Tibial nerve (tissue), 4 donors: ENCODE data around the gene L1CAM. TPM values are rescaled to one million over a fixed set of nuclear protein-coding genes. Genes with fewer than 3 reads are reported as not detected.
"Not testable (repeated sequence)": the region's sequence is repeated elsewhere in the genome, so short reads cannot be mapped to it uniquely, and the experiment has no call there.

Experiments used
- DNase-seq, 2 donors: peaks; one replicate each; pipeline ENCODE4 v3.0.0-alpha.2; 2019; ENCODE audit warnings: low spot score in 2 of 2
- H3K27ac ChIP-seq, 4 donors: fragments of 200-600 bp; sonication (generic) in 3 of 4; one replicate each; pipeline ENCODE4 v1.5.1; 2017 to 2019; ENCODE audit warnings: mild to moderate bottlenecking in 1 of 4
- H3K27me3 ChIP-seq, 2 donors: fragments of 200-600 bp; sonication (generic) in 1 of 2; one replicate each; pipeline versions ENCODE4 v1.5.1 to v1.6.0; 2017 to 2019
- H3K36me3 ChIP-seq, 3 donors: fragments of 200-600 bp; sonication (generic); one replicate each; pipeline ENCODE4 v1.5.1; 2018 to 2019
- H3K4me1 ChIP-seq, 4 donors: fragments of 200-600 bp; sonication (generic) in 3 of 4; one replicate each; pipeline ENCODE4 v1.5.1; 2017 to 2019
- H3K4me3 ChIP-seq, 4 donors: fragments of 200-600 bp; sonication (generic) in 3 of 4; one replicate each; pipeline ENCODE4 v1.5.1; 2017 to 2019; ENCODE audit warnings: mild to moderate bottlenecking in 1 of 4, moderate library complexity in 1 of 4
- H3K9me3 ChIP-seq, 4 donors: fragments of 200-600 bp; sonication (generic) in 3 of 4; one replicate each; pipeline ENCODE4 v1.5.1; 2017 to 2019
- EP300 ChIP-seq, 2 donors: sonication (generic); formaldehyde crosslinking; IDR thresholded peaks; one replicate each; pipeline ENCODE4 v1.6.1; 2017; ENCODE audit warnings: antibody characterized with exemption in 2 of 2, mild to moderate bottlenecking in 1 of 2
- POLR2A ChIP-seq, 2 donors: fragments of 450-650 bp; IDR thresholded peaks; one replicate each; pipeline ENCODE4 v1.6.1; 2017; ENCODE audit warnings: antibody characterized with exemption in 2 of 2, mild to moderate bottlenecking in 2 of 2, moderate library complexity in 2 of 2
- WGBS, 2 donors: methylation state at CpG; one replicate each; pipeline ENCODE4 v1.1.5; 2018; 5-methylcytosine and 5-hydroxymethylcytosine counted together
- total RNA-seq, 4 donors: library from RNA; depleted of rRNA; stranded (reverse); fragments of >200 nt; gene quantifications; one replicate each; pipeline ENCODE4 v1.1.0, GENCODE V29; 2016
- TF ChIP-seq, protein P1 (sequence below), 5 experiments: fragments of 200-600 bp in 3 of 5; fragments of 450-650 bp in 2 of 5; sonication (generic) in 3 of 5; IDR thresholded peaks; one replicate each; pipeline ENCODE4 v1.5.1; 2016 to 2019; ENCODE audit warnings: antibody characterized with exemption in 5 of 5, mild to moderate bottlenecking in 3 of 5, moderate library complexity in 2 of 5

Gene L1CAM
- total RNA-seq, 4 donors from 2014 or later = 23.7 to 53.7 (median 46.3) TPM

DNA sequence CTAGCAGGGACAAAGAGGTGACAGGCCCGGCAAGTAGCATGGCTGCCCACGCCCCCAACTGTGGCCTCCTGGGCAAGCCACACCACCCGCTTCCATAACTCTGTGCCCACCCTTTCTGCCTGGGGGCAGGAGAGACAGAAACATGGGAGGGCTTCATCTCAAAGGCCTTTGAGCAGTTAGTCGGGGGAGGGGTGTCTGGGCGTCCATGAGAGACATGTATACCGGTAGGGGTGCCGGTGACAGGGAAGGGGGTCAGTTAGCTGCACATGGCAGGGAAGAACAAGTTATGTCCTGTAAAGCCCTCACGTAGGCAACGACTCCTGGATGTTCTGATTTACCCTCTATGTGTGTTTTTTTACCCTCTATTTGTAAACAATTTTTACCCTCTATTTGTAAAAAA lies 64.9 kb downstream of the L1CAM start:
- TF ChIP-seq POLR2A (IDR thresholded peaks at IDR 0.05) (no peak), EP300 (IDR thresholded peaks at IDR 0.05) (no peak)
- TF ChIP-seq, protein P1, sequence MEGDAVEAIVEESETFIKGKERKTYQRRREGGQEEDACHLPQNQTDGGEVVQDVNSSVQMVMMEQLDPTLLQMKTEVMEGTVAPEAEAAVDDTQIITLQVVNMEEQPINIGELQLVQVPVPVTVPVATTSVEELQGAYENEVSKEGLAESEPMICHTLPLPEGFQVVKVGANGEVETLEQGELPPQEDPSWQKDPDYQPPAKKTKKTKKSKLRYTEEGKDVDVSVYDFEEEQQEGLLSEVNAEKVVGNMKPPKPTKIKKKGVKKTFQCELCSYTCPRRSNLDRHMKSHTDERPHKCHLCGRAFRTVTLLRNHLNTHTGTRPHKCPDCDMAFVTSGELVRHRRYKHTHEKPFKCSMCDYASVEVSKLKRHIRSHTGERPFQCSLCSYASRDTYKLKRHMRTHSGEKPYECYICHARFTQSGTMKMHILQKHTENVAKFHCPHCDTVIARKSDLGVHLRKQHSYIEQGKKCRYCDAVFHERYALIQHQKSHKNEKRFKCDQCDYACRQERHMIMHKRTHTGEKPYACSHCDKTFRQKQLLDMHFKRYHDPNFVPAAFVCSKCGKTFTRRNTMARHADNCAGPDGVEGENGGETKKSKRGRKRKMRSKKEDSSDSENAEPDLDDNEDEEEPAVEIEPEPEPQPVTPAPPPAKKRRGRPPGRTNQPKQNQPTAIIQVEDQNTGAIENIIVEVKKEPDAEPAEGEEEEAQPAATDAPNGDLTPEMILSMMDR (IDR thresholded peaks at IDR 0.05) = no peak
- Histone ChIP-seq H3K27ac (no peak overlapping the region), H3K36me3 (no peaks in the 10 kb centered on the region), H3K4me1 (peaks cover 0 to 10% (median 0%) of the 10 kb centered on the region in 4 donors), H3K9me3 (no peaks in the 10 kb centered on the region), H3K4me3 (no peak overlapping the region), H3K27me3 (peaks cover 0 to 31% of the 10 kb centered on the region in 2 donors)
- WGBS, 2 donors = 71 to 78% methylated on average over 9 of the region's 9 CpGs
- DNase-seq = no peak

DNA sequence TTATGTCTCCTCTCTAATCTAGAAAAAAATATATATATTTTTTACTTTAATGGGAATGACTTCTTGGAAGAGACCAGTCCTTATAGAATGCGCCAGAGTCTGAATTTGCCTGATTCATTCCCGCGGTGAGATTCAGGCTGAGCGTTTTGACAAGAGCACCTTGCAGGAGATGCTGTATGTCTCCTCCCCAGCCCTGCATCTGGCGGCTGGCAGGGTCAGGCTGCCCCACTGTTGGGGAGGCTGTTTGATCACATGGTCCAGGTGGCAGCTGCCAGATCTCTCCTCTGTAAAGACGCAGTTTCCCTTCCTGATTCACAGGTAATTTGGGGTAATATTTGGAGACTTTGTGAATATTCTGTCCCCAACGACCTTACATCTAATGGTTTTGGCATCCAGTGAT lies 65.4 kb downstream of the L1CAM start:
- 84 to 85% methylated on average over 7 of the region's 7 CpGs for WGBS, 2 donors
- no peaks in the 10 kb centered on the region for H3K9me3 ChIP-seq
- no peak overlapping the region for H3K4me3 ChIP-seq
- TF ChIP-seq, protein P1 (IDR thresholded peaks at IDR 0.05) = no peak
- TF ChIP-seq EP300 (IDR thresholded peaks at IDR 0.05) (no peak), POLR2A (IDR thresholded peaks at IDR 0.05) (no peak)
- H3K4me1 ChIP-seq = peaks cover 0 to 10% (median 0%) of the 10 kb centered on the region in 4 donors
- peaks cover 0 to 31% of the 10 kb centered on the region in 2 donors for H3K27me3 ChIP-seq
- no peak overlapping the region for H3K27ac ChIP-seq
- H3K36me3 ChIP-seq = no peaks in the 10 kb centered on the region
- DNase-seq = no peak

DNA sequence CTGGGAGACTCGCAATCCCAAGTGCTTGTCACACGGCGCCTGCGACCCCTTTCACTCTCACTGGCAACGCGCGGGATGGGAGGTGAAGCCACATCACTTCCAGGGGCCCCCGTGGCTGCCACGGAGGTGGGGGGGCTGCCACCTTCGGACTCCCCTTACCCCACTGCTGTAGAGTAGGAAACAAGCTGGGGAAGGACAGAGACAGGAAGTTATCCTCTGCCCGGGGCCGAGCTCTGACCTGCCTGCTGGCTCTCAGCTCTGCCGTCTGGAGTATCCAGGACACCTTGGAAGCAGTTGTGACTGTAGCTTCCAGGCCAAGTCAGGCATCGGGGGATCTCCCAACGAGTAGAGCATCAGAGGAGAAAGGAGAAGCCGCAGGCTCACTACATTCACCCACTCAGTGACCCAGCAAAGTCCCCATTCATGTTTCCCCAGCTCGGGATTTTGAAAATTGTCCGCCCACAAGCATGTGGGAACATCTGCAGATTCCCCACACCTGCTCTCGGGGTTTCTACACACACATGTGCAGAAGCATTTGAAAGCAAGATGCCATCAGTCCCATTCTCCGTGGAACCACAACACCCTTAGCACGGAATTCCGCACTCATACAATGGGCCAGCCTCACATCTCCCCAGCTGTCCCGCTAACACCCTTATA lies 66.5 kb downstream of the L1CAM start:
- Histone ChIP-seq H3K27ac (peak overlapping the region in 1 of 4 donors; percentile 56), H3K27me3 (peaks cover 0 to 27% of the 10 kb centered on the region in 2 donors), H3K36me3 (no peaks in the 10 kb centered on the region), H3K4me3 (peak overlapping the region; percentile 28 to 53 (median 31)), H3K4me1 (peaks cover 0 to 10% (median 0%) of the 10 kb centered on the region in 4 donors), H3K9me3 (no peaks in the 10 kb centered on the region)
- TF ChIP-seq, protein P1 (IDR thresholded peaks at IDR 0.05) = no peak
- no peak for TF ChIP-seq POLR2A (IDR thresholded peaks at IDR 0.05)
- no peak for TF ChIP-seq EP300 (IDR thresholded peaks at IDR 0.05)
- DNase-seq = no peak
- 54 to 60% methylated on average over 10 to 21 of the region's 23 CpGs for WGBS, 2 donors

DNA sequence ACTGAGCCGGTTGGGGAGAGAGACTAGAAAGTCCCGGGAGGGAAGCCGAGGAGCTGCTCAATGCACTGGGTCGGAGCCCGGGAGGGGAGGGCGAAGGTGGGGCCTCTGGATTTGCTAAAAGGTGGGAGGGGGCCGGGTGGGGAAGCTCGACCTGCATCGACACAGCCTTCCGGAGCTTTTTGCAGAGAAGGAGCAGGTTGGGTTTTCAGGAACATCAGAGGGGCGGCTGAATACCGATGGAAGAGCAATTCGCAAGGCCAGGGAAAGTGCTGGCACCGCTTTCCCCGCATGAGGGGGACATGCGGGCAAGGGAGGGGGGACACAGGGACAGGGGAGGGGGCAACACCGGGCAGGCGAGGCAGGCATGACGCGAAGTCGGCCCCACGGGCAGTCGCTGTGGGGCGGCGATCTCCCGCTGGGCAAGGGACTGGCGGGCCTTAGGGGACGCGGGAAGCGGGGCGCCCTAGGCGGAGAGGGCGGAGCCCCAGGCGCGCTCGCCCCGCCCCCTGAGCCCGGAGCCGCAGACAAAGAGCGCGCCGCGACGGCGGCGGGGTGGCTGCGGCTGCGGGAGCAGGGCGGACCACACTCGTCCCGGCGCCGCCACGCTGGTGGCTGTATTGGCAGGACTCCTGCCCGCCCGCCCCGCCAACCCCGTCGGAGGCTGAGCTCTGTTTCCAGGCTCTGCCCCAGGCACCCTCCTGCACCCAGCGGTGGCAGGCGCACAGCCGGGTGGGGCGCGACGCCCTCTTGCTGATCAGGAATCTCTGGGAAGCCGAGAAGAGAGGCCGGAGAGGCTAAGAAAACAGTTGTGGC lies 67.2 kb downstream of the L1CAM start:
- Histone ChIP-seq H3K27me3 (peaks cover 0 to 20% of the 10 kb centered on the region in 2 donors), H3K4me1 (peaks cover 0 to 10% (median 0%) of the 10 kb centered on the region in 4 donors), H3K27ac (peak overlapping the region in 2 of 4 donors; percentile 8 to 56), H3K9me3 (no peaks in the 10 kb centered on the region), H3K4me3 (peak overlapping the region; percentile 28 to 53 (median 31)), H3K36me3 (no peaks in the 10 kb centered on the region)
- no peak for TF ChIP-seq POLR2A (IDR thresholded peaks at IDR 0.05)
- 20 to 22% methylated on average over 15 to 39 of the region's 67 CpGs for WGBS, 2 donors
- DNase-seq = no peak

DNA sequence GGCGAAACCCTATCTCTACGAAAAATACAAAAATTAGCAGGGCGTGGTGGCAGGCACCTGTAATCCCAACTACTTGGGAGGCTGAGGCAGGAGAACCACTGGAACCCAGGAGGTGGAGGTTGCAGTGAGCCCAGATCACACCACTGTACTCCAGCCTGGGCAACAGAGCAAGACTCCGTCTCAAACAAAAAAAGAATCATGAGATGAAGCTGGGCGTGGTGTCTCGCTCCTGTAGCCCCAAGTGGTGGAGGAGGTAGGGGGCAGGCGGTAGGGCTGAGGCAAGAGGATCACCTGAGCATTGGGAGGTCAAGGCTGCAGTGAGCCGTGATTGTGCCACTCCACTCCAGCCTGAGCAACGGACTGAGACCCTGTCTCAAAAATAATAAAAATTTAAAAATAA lies 67.9 kb downstream of the L1CAM start:
- H3K9me3 ChIP-seq, H3K27ac ChIP-seq, H3K4me3 ChIP-seq, DNase-seq, H3K36me3 ChIP-seq: not testable (repeated sequence)
- WGBS, 2 donors = 93% methylated on average over 8 to 9 of the region's 9 CpGs
- Histone ChIP-seq H3K4me1 (peaks cover 0 to 10% (median 0%) of the 10 kb centered on the region in 4 donors), H3K27me3 (peaks cover 0 to 16% of the 10 kb centered on the region in 2 donors)
